Kidney epithelial cell (primary cell): Measurements from ENCODE around the gene TPCN2. TPM values are rescaled to one million over a fixed set of nuclear protein-coding genes. Genes with fewer than 3 reads are reported as not detected.
"Not testable (repeated sequence)": the region's sequence is repeated elsewhere in the genome, so short reads cannot be mapped to it uniquely, and the experiment has no call there.

Source experiments
- DNase-seq: peaks from one replicate; pipeline ENCODE4 v3.0.0-alpha.2; 2010; ENCODE audit warnings: low read depth
- H3K27me3 ChIP-seq: 2 replicates; pipeline ENCODE4 v1.6.0; 2011; ENCODE audit warnings: low read length; ENCODE audit not compliant: control insufficient read depth, insufficient read depth
- H3K36me3 ChIP-seq: 2 replicates; pipeline ENCODE4 v1.5.1; 2011; ENCODE audit warnings: low read length; ENCODE audit not compliant: control insufficient read depth, insufficient read depth
- H3K4me3 ChIP-seq: 2 replicates; pipeline ENCODE4 v1.5.1; 2011; ENCODE audit warnings: low read depth, mild to moderate bottlenecking, control low read depth, low read length
- CTCF ChIP-seq: IDR thresholded peaks from 2 replicates; pipeline ENCODE4 v1.5.1; 2011; ENCODE audit warnings: mild to moderate bottlenecking, moderate library complexity, low read length, control low read depth, inconsistent platforms; ENCODE audit not compliant: insufficient read depth, poor library complexity, severe bottlenecking
- total RNA-seq: library from RNA; depleted of rRNA; stranded (reverse); fragments of >200 nt; gene quantifications from 2 replicates; pipeline ENCODE4 v1.2.3, GENCODE V29; 2015

The TPCN2 gene
- total RNA-seq, 1 donor from 2014 or later = 8.9 TPM

- no peak for TF ChIP-seq CTCF
- Histone ChIP-seq H3K27me3 (no peaks in the 10 kb centered on the region), H3K36me3 (no peaks in the 10 kb centered on the region), H3K4me3 (no peak overlapping the region)
- peak; percentile 7 for DNase-seq
Measured at GRCh38 chr11:69076129-69076791, 27.5 kb downstream of the TPCN2 start.

GRCh38 chr11:69076977-69077376 is 28.2 kb downstream of the TPCN2 start:
- H3K4me3 ChIP-seq, DNase-seq, H3K27me3 ChIP-seq, H3K36me3 ChIP-seq: not testable (repeated sequence)

- no peaks in the 10 kb centered on the region for H3K36me3 ChIP-seq
Measured at GRCh38 chr11:69078508-69078907, 29.8 kb downstream of the TPCN2 start.

GRCh38 chr11:69078930-69079605 is 30.3 kb downstream of the TPCN2 start:
- Histone ChIP-seq H3K27me3 (no peaks in the 10 kb centered on the region), H3K36me3 (no peaks in the 10 kb centered on the region), H3K4me3 (no peak overlapping the region)
- no peak for TF ChIP-seq CTCF
- no peak for DNase-seq

More at GRCh38 chr11:69078508-69078907, 29.8 kb downstream of the TPCN2 start:
- no peak for TF ChIP-seq CTCF
- DNase-seq = no peak
- H3K4me3 ChIP-seq = no peak overlapping the region
- H3K27me3 ChIP-seq = no peaks in the 10 kb centered on the region

- DNase-seq = no peak
- Histone ChIP-seq H3K4me3 (no peak overlapping the region), H3K36me3 (no peaks in the 10 kb centered on the region), H3K27me3 (no peaks in the 10 kb centered on the region)
- no peak for TF ChIP-seq CTCF
Measured at GRCh38 chr11:69079661-69080256, 31.0 kb downstream of the TPCN2 start.

- Histone ChIP-seq H3K36me3 (no peaks in the 10 kb centered on the region), H3K4me3 (no peak overlapping the region), H3K27me3 (no peaks in the 10 kb centered on the region)
- no peak for TF ChIP-seq CTCF
- no peak for DNase-seq
Measured at GRCh38 chr11:69080257-69080995, 31.7 kb downstream of the TPCN2 start.
